CD4-positive, alpha-beta T cell treated with Interleukin-4 for 4 hours (primary cell): ENCODE measurements around the gene CFAP45.
"Not testable (repeated sequence)": the region's sequence is repeated elsewhere in the genome, so short reads cannot be mapped to it uniquely, and the experiment has no call there.

Experiments
- DNase-seq: peaks from one replicate; pipeline ENCODE4 v3.0.0-alpha.2; 2020

CFAP45 gene

DNA sequence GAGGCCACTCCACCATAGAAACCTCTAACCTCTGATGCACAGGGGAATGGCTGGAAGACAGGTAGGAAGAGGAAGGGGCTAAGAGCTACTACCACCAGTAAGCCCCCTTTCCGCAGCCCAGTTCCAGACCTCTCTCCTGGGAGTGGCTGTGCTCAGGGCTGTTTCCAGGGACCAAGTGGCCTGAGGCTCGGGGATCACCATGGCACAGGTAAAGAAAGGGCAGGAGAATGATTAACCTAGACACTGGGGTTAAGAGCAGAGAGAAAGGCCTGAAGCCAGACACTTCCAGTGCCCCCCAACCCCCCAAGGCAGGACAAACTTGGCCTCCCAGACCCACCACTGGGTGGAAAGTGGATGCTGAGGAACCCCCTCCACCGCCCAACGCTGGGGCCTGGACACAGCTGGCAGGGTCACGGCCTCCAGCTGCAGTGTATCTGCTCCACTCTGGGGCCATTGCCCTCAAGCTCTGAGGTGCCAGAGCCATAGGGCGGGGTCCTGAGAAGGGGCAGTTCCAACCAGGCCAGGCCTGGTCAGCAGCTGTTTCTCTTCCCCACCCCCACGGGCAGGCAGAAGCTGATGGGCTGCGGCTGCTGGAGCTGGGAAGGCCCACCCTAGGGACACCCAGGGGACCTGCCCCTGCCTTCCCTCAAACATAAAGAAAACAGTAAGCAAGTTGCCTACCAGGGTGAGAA lies 22.7 kb upstream of the CFAP45 start:
- DNase-seq: no peak

DNA sequence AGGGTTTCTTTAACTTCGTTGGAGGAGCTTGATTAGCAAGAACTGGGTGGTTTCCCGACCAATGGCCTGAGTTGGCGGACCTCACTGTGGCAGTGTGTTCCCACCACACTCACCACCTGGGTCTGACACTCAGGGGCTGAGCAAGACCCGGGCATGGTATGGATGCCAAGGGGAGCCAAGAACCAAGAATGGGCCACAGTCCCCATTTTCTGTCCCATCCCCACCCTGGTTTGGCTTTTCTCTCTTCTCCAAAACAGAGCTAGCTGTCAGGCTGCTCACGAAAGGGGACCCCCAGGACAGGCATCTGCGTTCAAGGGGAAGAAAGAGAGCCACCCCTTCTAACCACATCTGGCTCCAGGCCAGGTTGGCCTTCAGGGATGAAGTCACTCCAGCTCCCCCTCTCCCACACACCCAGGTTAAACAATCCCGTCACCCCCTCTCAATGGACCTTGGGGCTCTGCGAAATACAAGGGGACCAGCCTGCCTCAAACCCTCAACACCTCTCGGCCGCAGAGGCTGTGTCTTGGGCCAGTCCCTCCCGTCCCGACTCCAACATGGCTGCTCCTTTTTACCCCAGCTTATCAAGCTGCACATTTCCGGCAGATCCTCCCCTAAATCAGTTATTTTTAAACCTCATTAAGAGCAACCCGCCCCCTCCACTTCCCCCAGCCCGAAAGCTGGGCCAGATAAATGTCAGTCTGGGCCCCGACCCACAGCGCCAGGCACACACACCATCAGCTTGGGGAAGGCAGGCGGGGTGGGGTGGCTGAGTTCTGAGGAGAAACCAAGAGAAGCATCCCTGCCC lies 21.9 kb upstream of the CFAP45 start:
- DNase-seq: peak; percentile 65

DNA sequence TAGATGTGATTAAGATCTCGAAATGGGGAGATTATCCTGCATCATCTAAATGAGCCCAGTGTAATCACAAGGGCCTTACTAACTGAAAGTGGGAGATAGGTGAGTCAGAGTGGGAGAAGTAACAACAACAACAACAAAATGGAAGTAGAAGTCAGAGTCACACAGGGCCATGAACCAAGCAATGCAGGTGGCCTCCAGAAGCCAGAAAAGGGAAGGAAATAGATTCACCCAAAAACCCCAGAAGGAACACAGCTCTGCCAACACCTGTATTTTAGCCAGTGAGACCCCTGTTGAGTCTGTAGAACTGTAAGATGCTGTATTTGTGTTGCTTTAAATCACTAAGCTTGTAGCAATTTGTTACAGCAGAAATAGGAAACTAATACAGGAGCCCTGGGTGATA lies 21.3 kb upstream of the CFAP45 start:
- DNase-seq: peak; percentile 67

DNA sequence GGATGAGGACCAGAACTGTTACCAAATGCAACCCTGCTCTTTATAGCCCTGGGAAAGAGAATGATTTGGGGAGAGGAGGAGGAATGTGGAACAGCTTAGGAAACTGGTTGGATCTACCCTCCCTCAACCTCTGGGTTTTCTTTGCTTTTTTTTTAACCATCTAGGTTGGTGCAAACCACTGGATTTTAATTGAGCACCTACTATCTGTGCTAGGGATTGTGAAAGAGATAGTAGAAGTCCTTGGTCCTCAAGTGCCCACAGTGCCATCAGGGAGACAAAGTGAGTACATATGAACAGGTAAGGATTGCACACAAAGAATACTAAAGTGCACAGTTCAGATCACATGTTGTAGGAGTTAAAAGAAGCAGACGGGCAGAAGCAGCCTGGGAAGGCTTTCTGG lies 20.7 kb upstream of the CFAP45 start:
- no peak for DNase-seq

DNA sequence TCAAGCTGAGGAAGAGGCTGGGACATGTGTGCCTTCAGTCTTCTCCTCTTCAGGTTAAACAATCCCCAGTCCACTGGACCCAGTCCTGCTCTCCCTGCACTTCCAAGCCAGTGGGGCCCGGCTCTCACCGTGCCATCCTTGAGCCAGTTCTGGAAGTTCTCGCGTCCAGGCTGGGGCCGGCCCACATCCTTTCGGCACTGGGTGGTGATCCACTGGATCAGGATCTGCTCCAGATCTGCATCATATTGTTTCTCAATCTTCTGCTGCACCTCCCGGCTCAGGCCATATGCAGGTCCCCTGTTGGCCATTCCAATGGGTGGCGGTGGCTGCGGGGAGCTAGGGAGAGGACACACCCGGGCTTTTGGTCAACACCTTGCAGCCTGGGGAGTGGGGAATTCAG lies 20.2 kb upstream of the CFAP45 start:
- no peak for DNase-seq

DNA sequence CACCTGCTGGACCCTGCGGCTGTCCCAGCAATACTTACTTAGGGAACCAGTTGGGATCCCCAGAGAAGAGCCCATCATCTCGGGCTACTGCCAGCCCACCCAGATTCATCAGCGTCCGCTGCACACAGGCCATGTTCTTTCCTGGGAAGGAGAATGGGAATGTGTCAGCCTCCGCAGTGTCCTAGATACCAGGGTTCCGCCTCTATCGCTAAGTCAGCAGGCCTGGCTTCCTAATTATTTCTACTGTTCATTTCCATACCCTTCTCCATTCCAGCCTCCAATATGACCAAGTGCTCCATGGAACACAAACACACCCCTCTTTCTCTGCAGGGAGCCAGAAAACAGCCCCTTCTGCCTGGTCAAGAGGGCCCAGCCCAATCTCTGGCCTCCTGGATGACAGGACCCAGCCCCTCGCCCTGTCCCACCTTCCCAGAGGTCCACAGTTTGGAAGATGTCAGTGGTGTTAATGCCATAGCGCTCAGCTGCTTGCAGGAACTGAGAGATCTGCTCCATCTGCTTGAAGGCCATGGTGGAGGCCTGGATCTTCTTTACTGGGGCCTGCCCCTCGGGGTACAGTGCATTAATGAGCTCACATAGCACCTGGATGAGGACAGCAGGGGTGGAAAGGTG lies 19.4 kb upstream of the CFAP45 start:
- DNase-seq: no peak

DNA sequence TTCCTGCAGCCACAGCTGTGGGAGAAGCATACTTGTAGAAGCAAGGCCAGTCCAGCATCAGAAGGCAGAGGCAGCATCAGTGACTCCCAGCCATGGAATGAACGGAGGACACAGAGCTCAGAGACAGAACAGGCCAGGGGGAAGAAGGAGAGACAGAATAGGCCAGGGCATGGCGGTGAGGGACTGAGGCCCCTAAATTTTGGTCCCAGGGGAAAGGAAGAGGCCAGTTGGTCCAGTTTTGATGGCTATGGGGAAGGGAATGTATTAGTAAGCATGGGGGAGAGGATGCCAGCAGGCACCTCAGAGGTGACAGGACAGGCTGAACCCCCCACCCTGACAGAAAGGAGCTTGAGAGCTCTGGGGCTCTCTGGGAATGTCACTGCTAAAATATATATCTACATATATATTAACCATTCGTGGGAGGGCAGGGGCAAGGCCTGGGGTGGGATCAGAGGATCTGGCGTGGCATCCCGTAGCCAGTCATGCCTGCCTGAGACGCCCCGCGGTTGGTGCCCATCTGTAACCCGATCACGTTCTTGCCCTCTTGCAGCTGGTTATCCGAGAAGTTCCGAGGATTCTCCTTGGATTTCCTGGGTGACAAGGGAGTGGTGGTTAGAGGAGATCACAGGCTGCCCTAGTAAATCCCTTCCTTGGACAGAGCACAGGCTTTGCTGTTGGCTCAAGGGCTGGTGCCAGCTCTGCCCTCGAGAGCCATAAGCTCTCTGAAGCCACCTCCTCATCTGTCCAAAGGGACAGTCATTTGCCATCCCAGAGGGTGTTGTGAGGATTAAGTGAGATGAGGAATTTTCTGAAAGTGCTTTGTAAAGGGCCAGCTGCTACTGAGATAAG lies 18.6 kb upstream of the CFAP45 start:
- no peak for DNase-seq

DNA sequence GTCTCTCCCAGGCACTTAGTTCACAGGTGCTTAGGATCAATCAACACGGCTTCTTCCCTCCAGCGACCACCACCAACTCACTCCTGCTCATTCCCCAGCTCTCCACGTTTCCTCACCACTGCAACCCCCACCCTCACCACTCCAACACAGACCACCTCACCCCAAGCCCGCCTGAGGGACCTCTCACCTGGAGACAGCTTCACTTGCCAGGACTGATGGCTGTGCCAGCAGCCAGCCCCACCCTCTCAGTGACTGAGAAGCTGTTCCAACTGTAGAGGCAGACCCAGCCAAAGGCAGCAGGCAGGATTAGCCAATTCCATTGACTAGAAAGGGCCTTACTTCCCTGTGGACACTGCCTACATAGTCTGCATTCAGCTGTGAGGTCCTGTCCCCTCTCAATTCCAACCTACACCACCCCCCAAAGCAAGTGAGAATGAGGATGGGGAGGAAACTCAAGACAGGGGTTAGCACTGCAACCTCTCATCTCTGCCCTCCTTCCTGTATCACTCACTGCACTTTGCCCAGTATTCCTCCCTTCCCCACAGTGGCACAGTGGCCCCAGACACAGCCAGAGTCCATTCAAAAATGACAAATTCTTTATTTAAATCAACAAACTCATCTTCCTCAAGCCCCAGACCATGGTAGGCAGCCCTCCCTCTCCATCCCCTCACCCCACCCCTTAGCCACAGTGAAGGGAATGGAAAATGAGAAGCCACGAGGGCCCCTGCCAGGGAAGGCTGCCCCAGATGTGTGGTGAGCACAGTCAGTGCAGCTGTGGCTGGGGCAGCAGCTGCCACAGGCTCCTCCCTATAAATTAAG lies 17.8 kb upstream of the CFAP45 start:
- no peak for DNase-seq

DNA sequence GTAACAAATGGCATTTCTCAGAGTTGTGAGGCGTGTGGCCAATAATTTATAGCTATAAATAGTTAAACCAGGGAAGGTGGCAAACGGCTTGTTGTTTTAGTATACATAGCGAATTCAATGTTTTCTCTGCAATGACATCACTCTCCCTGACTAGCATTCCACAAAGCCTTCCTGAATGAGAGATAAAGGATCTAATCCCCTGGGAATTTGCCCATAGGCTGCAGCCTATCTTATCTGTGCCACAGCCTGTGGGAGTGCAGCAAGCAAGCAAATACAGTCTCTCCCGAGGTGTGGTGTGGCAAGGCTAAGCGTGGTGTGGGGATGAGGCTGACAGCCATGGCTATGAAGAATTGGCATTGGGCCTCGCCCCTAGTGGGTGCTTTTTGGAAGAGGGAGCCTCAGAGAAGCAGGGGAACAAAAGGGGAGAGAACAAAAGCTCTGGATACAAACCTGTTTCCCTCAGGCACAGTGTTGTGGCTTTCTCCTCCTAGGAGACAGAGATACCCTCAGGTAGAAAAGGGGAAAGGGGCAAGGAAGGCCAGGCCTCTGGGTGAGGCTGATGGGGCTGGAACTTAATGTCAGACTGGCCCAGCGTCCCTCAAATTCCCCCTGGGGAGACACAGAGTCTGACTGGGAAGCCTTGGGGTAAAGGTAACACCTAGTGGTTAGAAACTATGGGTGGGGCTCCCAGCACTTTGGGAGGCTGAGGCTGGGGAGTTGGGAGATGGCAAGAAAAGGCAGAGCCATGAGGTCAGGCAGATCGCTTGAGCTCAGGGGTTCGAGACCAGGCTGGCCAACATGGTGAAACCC lies 16.5 kb upstream of the CFAP45 start:
- DNase-seq: no peak

DNA sequence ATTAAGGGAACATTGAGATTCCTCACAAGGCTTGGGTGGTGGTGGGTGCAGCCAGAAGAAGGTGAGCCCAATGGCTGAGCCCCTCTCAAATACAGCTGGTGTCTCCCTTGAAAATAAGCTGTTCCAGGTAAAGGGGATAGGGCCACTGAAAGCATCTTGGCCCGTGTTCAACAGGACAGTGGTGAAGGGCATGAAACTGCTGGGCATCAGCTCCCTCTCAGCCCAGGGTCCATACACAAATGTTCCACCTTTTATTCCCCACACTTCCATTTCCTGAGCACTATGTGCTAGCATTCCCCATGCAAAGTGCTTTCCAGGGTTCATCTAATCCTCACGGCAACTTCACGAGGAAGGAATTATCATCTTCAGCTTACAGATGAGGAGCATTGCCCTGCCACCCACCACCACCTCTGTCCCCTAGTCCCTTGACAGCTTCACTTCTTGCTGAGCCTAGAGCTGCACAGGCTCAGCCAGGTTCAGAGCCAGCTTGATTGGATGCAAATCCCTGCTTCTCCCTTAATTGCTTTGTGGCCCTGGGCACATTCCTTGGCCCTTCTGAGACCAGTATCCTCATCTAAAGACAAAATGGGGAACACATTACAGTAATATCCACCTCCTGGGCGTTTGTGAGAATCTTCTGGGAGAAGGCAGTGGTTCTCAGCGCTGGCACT lies 15.7 kb upstream of the CFAP45 start:
- no peak for DNase-seq

DNA sequence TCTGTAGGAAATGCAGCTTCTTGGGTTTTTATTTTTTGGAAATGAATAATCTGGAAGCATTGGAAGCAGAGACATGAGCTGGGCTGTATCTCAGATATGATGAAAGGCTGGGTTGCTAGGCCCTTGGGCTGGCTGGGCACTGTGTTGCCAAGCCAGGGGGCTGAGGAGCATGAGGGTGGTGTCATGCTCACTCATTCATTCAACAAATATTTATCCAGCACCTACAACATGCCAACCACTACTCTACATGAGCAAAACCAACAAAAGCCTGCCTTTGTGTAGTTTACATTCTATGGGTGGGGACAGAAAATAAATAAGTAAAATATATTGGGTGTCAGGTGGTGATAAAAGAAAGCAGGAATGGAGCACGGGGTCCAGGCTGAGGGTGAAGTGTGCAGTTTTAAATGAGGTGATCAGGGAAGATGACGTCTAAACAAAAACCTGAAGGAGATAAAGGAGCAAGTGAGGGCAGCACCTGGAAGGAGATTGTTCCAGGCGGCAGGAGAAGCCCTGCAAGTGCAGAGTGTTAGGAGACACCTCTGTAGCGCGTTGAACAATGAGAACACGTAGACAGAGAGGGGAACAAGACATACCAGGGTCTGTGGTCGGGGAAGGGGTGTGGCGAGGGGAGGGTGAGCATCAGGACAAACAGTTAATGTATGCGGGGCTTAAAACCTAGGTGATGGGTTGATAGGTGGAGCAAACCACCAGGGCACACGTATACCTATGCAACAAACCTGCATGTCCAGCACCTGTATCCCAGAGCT lies 14.5 kb upstream of the CFAP45 start:
- DNase-seq: no peak

DNA sequence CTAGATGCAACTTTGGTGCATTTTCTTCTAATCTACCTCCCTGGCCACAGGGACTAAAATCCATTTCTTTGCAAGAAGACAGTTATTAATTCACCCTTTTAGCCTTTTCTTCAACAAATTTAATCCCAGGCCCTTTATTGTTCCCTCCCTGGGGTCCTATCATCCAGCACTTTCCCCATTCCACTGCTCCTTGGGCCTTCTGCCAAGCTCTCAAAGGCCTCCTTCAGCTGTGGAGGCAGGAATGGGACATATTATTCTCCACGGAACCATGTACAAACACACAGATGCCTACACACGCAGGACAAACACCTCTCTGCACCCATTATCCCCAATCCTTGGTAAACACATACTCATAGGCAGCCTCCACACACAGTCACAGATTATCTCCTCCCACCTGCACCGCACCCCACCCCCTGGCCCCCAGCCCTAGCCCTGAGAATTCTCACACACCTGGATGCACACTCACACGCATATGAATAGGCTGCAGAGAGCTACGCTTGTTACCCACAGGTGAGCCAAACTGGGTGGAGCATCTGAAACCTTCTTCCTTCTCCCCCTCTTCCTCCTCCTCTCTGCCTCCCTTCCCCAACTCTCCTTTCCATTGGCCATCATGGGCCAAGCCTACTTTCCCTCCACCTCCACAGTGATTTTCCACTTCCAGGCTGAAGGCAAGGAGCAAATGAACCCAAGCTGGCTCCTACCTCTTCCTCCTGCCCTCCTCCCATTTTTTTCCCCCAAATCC lies 13.7 kb upstream of the CFAP45 start:
- no peak for DNase-seq

DNA sequence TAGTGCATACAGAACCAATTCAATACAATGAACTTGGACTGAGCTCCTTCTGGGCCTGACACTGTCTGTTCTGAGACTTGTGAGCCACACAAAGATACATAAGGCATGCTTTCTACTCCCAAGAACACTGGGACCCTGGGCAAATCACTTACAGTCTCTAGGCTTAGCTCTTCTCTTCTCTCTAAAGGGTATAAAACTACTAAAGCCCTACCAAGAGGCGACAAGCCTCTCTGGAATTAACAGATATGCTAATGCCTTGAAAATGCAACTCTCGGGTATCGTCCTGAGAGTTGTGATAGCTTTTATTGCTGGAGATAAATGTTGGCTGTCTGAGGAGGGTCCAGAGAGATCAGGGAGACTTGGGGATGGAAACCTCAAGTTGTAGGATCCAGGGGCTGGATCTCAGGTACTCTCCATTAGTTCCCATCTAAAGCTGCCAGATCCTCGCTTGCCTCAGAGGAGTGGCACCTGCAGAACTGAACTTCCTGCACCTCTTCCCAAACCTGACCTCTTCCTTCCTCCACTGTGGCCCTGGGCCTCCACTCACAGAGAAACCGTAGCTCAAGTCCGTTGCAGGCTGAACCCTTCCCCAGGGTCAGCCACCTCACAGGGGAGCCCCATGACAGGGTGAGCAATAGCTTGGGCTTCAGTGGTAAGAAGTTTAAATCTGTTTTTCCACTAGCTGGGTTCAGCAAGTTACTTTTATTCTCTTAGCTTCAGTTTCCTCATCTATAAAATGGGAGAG lies 11.5 kb upstream of the CFAP45 start:
- peak; percentile 27 for DNase-seq

DNA sequence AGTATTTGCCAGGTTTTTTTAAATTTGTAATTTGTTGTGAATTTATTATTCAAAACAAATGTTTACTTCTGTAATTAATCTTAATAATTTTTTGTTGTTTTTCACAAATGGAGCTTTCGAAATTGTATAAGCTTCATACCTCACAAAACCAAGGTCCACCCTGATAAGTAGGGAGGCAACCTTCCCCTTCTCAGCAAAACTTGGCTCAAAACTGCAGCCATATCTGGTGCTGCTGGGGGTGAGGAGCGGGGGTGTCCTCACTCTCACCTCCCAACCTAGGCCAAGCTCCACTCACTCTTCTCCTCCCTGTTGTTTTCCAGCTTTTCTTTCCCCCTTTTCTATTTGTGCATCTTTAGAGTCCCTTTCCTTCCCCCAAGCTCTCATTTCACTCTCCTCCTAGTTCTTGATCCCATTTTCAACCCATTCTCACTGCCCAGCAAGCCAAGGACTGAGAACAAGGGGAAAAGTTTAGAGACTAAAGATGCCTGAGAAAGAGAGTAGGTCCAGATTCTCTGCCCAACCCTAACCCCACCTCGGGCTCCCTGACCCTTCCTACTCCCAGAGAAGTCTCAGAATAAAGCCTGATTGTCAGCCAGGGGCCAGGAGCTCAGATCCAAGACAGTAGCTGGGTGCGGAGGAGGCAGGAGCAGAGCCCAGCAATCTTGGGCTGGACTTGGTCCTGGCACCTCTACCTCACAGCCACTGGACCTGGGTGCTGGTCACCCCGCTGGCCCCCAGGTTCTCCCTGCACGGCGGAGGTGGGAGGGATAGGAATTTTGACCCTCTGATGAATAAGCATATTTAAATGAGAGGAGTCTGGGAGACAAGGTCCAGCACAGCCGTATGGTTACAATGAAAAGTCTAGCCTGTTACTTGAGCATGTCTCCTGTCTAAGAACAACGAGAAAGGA lies 8.3 kb upstream of the CFAP45 start:
- no peak for DNase-seq

DNA sequence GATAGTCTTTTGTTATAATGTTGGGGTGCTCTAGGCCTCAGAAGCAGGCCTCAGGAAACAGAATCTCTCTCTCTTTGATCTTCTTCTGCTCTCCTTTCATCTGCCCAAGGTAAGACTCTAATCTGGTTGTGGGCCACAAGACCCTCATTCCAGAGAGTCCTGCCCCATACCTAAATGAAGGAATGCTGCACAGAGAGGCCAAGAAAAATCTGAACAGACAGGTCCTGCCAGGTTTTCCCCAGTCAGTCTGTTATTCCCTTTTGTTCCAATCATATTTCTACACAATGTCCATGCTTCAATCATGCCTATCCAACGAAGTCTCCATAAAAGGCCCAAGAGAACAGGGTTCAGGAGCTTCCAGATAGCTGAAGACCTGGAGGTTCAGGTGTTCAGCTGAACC lies 7.0 kb upstream of the CFAP45 start:
- DNase-seq: no peak

DNA sequence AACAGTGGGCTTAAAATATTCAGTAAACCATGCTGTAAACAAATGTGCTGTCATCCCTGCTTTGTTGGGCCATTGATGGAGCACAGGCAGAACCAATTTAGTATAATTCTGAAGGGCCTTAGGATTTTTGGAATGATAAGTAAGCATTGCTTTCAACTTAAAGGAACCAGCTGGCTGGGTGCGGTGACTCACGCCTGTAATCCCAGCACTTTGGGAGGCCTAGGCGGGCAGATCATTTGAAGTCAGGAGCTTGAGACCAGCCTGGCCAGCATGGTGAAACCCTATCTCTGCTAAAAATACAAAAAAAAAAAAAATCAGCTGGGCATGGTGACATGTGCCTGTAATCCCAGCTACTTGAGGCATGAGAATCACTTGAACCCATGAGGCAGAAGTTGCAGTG lies 4.1 kb upstream of the CFAP45 start:
- DNase-seq: not testable (repeated sequence)

DNA sequence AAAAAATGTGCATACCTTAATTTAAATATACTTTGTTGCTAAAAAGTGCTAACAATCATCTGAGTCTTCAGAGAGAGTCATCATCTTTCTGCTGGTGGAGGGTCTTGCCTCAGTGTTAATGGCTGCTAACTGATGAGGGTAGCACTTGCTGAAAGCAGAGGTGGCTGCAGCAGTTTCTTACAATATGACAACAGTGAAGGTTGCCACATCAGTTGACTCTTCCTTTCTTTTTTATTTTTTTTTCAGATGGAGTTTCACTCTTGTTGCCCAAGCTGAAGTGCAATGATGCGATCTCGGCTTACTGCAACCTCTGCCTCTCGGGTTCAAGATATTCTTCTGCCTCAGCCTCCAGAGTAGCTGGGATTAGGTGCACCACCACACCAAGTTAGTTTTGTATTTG lies 2.6 kb upstream of the CFAP45 start:
- no peak for DNase-seq
